Mucosa of stomach (tissue), 1 donor: Measurements from ENCODE around the gene SKAP1.

Experiments used
- H3K27me3 ChIP-seq: one replicate; pipeline ENCODE4 v1.7.0; 2013; ENCODE audit warnings: mild to moderate bottlenecking, low read length; ENCODE audit not compliant: control insufficient read depth, insufficient read depth
- H3K36me3 ChIP-seq: one replicate; pipeline ENCODE4 v1.7.0; 2013; ENCODE audit warnings: low read length; ENCODE audit not compliant: control insufficient read depth, insufficient read depth
- H3K4me1 ChIP-seq: one replicate; pipeline ENCODE4 v1.7.0; 2013; ENCODE audit warnings: mild to moderate bottlenecking, low read length; ENCODE audit not compliant: control insufficient read depth, insufficient read depth
- H3K4me3 ChIP-seq: one replicate; pipeline ENCODE4 v1.7.0; 2013; ENCODE audit warnings: low read length
- H3K9ac ChIP-seq: one replicate; pipeline ENCODE4 v1.7.0; 2013; ENCODE audit warnings: mild to moderate bottlenecking, low read length, moderate library complexity
- H3K9me3 ChIP-seq: one replicate; pipeline ENCODE4 v1.7.0; 2013; ENCODE audit warnings: mild to moderate bottlenecking, low read length, moderate library complexity; ENCODE audit not compliant: control insufficient read depth
- donor health status: Pancreatic carcinoma.

Gene SKAP1

DNA sequence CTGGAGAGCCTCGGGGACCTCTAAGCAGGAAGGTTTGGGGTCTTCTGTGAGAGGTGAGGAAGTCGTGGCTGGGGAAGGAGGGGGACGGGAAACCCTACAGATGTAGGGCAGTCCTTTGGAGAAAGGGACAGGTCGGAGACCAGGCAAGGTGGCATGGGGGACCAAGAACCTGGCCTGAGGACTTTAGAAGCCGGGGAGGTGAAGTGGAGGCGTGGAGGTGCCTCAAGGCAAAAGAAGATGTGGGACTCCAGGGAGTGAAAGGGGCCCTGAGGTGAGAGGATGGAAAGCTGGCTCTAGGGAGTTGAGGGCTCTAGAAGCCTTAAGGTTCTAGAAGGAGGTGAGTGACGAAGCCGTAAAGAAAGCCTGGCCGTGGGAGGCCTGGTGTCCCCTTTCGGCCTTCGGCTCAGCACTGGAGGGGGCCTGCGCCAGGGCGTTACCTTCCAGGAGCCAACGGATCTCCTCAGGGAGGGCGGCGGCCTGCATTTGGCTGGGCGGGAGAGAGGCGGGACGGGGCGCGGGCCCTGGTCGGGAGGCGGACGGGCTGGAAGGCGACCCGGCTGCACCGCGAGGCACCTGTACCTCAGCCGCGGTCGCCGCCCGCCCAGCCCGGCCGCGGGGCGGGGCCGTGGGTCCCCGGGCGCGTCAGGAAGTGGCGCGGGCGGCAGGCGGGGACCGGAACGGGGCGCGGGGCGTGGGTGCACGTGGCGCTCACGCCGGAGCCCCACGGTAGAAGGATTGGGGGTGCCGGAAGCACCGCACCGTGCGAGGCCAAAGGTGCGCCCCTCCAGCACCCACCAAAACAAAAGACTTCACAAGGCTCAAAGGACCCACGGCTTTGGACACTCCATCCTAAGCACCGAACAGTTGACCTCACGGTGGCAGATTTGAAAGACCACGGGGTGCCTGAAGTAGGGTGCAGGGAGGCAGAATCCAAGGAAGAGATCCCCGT lies at the start of gene SKAP1:
Gene SKAP1, minus strand, starts transcription at position 577 of the 949 bp plus-strand sequence.
- H3K9ac ChIP-seq = peak within 1 kb of the TSS; percentile 24
- no peaks in the 10 kb centered on the region for H3K9me3 ChIP-seq
- H3K4me1 ChIP-seq = peaks cover 16% of the 10 kb centered on the region
- H3K27me3 ChIP-seq = peaks cover 54% of the 10 kb centered on the region
- H3K4me3 ChIP-seq = no peak within 1 kb of the TSS
- no peaks in the 10 kb centered on the region for H3K36me3 ChIP-seq

DNA sequence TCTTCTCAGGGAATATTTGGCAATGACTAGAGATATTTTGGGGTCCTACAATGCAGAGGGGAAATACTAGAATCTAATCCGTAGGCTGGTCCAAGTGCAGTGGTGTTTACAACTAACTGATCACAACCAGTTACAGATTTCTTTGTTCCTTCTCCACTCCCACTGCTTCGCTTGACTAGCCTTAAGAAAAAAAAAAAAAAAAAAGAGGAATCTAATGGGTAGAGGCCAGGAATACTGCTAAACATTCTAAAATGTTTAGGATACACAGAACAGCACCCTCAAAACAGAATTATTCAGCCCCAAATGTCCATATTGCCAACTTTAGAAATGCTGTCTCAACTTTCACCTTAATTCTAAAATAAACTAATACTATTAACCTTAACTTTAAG lies 49.0 kb upstream of the SKAP1 start:
- no peaks in the 10 kb centered on the region for H3K9me3 ChIP-seq
- H3K27me3 ChIP-seq = peaks cover 8% of the 10 kb centered on the region
- no peak overlapping the region for H3K4me3 ChIP-seq
- H3K36me3 ChIP-seq = no peaks in the 10 kb centered on the region
- no peaks in the 10 kb centered on the region for H3K4me1 ChIP-seq
- H3K9ac ChIP-seq = no peak overlapping the region

DNA sequence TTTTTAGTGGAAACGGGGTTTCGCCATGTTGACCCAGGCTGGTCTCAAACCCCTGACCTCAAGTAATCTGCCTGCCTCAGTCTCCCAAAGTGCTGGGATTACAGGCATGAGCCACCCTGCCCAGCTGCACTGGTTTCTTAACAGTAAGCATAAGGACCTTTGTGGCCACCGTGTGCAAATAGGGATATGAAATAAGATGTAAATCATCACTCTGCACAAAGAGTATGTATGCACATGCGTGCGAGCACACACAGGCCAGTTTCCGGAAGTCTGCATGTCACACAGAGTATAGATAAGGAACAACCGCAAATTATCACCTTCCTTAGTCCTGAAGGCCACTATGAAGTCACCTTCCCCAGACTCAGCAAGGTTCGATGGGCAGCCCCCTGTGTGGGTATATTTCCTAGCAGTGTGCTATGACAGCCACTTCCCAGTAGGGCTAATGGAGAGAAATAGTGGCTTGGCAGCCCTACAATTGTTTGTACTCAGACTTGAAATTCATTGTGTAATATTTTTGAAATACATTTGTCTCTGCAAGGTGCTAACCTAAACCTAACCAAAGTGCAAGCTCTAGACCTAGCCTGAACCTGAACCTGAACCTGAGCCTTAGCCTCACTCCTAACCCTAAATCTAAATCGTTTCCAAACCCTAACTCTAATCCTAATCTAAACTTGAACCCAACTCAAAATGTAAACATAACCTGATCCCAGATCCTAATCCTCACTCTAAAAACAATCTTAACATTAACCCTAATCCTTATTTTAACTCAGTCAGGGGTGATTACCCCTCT lies 48.4 kb upstream of the SKAP1 start:
- Histone ChIP-seq H3K4me3 (no peak overlapping the region), H3K36me3 (no peaks in the 10 kb centered on the region), H3K9ac (no peak overlapping the region), H3K27me3 (peaks cover 8% of the 10 kb centered on the region), H3K9me3 (no peaks in the 10 kb centered on the region), H3K4me1 (no peaks in the 10 kb centered on the region)

DNA sequence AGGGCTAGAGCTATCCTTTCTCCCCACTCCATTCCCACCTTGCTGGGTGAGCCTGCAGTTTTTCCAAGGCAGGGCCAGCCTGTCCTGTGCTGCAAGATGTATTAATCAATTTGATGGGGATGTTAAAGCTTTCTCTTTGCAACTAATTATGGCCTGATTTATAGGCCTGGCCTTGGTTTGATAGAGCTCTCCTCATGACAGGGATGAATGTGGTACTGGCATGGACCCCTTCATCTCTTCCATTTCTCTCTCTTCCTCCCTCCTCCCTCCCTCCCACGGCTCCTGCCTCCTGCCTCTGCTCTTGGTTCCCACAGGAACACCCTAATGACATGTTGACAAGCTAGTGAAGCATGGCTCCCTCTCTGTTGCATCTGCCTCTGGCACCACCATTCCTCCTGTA lies 47.2 kb upstream of the SKAP1 start:
- H3K27me3 ChIP-seq = peaks cover 4% of the 10 kb centered on the region
- no peaks in the 10 kb centered on the region for H3K9me3 ChIP-seq
- H3K9ac ChIP-seq = no peak overlapping the region
- H3K4me3 ChIP-seq = no peak overlapping the region
- H3K36me3 ChIP-seq = no peaks in the 10 kb centered on the region
- H3K4me1 ChIP-seq = no peaks in the 10 kb centered on the region

DNA sequence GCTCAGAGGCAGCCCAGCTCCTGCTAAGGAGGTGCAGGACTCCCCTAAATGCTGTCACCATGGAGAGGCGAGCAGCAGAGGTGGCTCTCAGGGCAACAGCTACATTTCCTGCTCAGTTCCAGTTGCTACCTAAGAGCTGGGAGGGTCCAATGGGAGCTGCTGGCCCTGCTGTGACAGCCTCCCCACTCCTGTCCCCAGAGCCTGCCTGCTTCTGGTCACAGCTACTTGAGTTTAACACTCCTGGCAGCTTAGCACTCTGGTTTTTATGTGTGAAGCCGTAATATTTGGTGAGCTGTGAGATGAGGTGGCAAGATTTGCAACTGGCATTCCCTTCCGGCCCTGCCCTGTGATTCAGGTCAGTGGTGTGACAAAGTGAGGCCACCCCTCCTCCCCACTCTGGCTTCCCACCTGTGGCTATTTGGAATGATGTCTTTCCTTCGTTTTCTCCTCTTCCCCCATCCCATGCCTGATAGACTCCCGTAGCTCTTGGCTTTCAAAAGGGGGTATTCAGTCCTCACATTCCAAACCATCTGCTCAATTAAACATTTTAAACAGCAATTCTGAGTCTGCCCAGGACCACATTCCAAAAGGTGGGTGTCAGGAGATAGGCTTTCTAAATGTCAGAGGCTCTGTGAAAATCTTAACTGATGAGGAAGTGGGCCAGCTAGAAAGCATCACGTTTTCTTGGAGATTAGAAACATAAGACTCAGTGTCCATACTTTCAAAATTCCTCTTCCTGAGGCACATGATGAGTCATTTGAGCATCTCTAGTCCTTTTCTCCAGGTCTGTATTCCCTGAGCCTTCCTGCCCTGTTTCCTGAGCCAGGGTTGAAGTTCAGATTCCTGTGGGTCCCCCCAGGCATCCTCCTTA lies 42.6 kb upstream of the SKAP1 start:
- Histone ChIP-seq H3K9ac (no peak overlapping the region), H3K36me3 (no peaks in the 10 kb centered on the region), H3K9me3 (no peaks in the 10 kb centered on the region), H3K4me1 (no peaks in the 10 kb centered on the region), H3K27me3 (no peaks in the 10 kb centered on the region), H3K4me3 (no peak overlapping the region)

DNA sequence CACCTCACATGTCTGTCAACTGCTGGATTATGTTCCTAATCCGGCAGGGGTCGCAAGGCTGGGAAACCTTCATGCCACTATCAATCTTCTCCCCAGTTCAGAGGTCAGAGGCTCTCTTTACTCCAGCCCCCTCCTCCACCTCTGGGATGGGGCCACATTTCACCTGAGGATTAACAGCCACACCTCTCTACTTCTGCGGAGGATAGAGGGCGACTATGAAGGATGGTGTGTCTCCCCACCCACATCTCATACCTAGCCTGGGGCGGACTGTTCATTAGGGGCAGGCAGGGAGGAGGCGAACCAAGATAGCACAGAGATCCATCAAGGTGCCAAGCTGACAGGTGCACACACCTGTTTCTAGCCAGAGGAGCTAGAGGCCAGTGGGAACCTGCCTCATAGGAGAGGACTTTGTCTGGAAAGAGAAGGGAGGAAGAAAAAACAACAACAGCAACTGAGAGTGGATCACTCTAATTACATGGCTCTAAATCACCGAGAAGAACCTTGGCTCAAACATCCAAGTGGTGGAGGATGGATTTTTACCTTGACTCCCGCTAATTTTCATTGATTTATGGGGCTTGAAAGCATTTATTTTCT lies 41.9 kb upstream of the SKAP1 start:
- H3K9ac ChIP-seq = no peak overlapping the region
- no peaks in the 10 kb centered on the region for H3K4me1 ChIP-seq
- no peak overlapping the region for H3K4me3 ChIP-seq
- no peaks in the 10 kb centered on the region for H3K27me3 ChIP-seq
- H3K9me3 ChIP-seq = no peaks in the 10 kb centered on the region
- no peaks in the 10 kb centered on the region for H3K36me3 ChIP-seq

DNA sequence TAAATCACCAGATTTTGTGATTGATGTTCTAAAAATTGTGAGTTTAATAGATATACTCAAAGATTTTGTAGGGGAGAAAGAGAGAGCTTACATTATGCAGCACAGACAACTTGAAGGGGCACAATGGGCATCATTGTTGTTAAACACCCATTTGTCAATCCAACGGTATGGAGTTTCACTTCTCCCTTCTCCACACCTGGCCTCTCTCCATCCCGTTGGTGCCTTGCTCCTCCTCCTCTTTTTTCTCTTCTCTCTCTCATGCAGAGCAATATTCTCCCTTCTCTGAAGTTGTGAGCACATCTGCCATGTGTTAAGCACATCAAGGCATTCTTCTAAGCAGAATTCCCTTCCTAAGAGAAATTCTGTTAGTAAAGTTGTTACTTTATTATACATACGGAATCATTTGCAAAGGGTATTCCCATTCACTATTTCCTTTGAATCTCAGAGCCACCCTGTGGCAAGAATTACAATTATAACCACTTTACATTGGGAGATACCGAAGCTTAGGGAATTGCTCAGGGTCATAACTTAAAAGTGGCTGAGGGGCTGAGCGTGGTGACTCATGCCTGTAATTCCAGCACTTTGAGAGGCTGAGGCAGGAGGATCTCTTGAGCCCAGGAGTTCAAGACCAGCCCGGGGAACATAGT lies 40.5 kb upstream of the SKAP1 start:
- no peak overlapping the region for H3K4me3 ChIP-seq
- H3K9me3 ChIP-seq = no peaks in the 10 kb centered on the region
- H3K27me3 ChIP-seq = peaks cover 4% of the 10 kb centered on the region
- no peaks in the 10 kb centered on the region for H3K4me1 ChIP-seq
- no peaks in the 10 kb centered on the region for H3K36me3 ChIP-seq
- no peak overlapping the region for H3K9ac ChIP-seq

DNA sequence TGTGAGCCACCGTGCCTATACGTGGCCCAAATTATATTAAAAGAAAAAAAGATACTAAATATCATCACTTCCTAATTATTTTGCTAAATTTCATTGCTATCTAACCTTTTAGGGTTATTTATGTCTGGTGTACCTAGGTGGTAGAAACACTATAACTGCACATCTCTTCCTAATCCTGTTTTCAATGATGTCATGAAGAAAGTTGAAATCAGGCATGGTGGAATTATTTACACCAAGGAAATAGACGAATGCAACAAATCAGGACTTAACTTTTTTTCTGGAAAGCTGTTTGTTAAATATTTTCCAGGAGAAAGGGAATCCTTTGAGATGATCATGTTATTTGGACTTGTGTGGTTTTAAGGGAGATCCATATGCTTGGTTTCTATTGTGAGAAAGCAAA lies 39.2 kb upstream of the SKAP1 start:
- Histone ChIP-seq H3K9ac (no peak overlapping the region), H3K4me1 (no peaks in the 10 kb centered on the region), H3K4me3 (no peak overlapping the region), H3K27me3 (peaks cover 4% of the 10 kb centered on the region), H3K9me3 (no peaks in the 10 kb centered on the region), H3K36me3 (no peaks in the 10 kb centered on the region)

DNA sequence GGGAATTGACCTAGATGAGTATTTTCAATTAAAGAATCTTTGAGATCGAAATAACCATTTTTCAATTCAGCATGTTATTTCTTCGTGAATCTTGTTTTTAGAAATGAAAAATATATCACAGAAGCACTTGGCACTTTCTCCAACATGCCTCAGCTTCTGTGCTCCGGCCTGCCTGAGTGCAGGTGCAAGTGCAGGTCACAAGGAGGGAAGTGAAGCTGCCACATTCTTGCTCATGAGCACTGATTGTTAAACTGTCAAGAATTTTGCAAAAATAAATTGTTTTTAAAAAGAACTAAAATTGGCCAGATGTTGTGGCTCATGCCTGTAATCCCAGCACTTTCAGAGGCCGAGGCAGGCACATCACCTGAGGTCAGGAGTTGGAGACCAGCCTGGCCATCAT lies 38.3 kb upstream of the SKAP1 start:
- Histone ChIP-seq H3K4me3 (no peak overlapping the region), H3K36me3 (no peaks in the 10 kb centered on the region), H3K9ac (no peak overlapping the region), H3K27me3 (peaks cover 4% of the 10 kb centered on the region), H3K4me1 (no peaks in the 10 kb centered on the region), H3K9me3 (no peaks in the 10 kb centered on the region)

DNA sequence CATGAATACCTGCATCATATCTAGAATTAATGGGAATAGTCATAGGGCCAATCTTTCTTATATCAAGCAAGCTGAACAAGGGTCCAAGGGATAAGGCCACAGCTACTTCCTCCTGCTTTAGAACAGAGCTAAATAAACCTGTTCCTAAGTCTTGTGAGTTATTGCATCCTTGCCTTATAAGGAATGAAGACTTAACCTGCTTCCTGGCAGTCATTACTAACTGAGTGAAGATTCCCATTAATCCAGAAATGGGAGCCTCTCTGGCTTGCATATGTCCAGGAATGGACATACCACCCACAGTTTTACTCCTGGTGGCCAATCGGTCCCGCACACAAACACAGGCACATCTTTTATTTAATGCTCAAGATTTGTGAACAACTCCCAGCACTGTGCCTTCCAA lies 35.9 kb upstream of the SKAP1 start:
- H3K4me3 ChIP-seq = no peak overlapping the region
- peaks cover 4% of the 10 kb centered on the region for H3K27me3 ChIP-seq
- no peaks in the 10 kb centered on the region for H3K36me3 ChIP-seq
- no peaks in the 10 kb centered on the region for H3K4me1 ChIP-seq
- H3K9me3 ChIP-seq = no peaks in the 10 kb centered on the region
- H3K9ac ChIP-seq = no peak overlapping the region

DNA sequence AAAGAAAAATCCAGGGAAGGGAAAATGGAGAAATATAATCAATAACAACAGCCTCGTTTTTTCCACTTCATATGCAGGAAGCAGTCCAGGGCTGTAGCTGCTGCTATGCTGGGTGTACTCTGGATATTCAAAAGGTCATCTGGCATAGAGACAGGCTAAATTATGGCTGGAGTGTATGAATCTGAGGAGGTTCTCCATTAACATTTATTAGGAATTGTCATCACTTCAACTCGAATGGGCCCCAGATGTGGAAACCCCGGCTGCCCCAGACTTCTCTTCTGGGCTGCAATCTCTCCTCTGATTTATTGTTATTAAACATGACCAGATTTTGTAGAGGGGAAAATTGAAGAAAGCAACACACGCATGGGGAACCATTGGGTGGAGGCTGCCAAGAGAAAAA lies 33.5 kb upstream of the SKAP1 start:
- Histone ChIP-seq H3K36me3 (no peaks in the 10 kb centered on the region), H3K4me3 (no peak overlapping the region), H3K4me1 (no peaks in the 10 kb centered on the region), H3K9ac (no peak overlapping the region), H3K27me3 (peaks cover 4% of the 10 kb centered on the region), H3K9me3 (no peaks in the 10 kb centered on the region)
